Activated T-cell treated with anti-CD3 and anti-CD28 coated beads for 48 hours (primary cell): ENCODE results near the gene BRWD1.

Experiments used
- DNase-seq: peaks from one replicate; pipeline ENCODE4 v3.0.0-alpha.2; 2020; ENCODE audit warnings: low read depth

The BRWD1 gene

DNA sequence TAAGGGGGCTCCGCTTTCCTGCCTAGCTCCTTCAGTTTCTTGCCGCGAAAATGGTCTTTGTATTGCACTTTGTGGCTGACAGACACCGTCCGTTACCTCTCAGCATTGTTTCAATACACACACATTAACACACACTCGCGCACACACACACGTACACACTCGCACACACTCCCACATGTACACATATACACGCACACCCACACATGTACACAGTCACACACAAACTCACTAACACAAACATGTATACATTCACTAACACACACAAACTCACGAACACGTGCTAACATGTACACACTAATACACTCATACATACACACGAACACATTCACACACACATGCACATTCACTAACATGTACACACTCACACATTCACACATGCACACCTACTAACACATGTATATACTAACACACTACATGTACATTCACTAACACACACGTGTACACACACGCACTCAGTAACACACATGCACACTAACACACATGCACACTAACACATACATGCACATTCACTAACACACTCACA is 179.1 kb downstream of the BRWD1 start:
- no peak for DNase-seq
